HG02970 (cell line): ENCODE data around the gene CNTNAP2.
"Not testable (repeated sequence)": the region's sequence is repeated elsewhere in the genome, so short reads cannot be mapped to it uniquely, and the experiment has no call there.

Source experiments
- ATAC-seq: cut with Tn5 transposase; IDR thresholded peaks from one replicate; pipeline ENCODE4 v1.9.1; 2021; ENCODE audit warnings: mild to moderate bottlenecking, moderate library complexity, moderate number of reproducible peaks; ENCODE audit not compliant: unreplicated experiment, low FRiP score

The CNTNAP2 gene

DNA sequence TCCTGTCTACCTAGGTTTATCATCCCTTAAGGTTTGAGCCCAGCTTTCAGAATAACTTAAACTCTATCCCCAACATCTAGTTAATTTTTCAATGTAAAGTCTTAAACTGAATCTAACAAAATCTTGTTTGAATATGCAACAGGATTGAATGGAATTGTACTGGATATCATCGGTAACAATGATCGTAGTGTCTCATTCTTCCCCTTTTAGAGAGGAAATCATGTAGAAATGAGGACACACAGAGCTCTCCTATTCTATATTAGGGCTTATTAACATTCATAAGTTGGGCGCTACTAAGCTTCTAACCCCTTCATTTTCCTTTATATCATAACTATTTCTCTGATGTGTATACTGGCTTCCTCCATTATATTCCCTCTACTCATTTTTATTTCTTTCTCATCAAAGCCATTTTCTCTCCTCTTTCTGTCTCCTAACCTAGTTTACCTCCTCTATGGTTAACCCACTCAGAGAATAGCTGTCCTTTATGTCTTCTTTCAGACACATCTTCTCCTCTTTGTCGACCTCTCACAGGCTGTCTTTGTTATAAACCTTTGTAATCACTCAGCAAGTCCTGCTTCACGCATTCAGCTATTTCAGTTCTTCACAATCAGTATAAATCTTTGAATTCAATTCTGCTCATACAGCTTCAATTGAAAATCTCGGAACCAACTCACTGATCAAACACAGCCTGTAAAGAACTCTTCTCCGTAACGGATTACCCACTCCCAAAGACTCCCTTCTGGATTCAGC is 1455.0 kb downstream of the CNTNAP2 start:
- ATAC-seq: no peak

DNA sequence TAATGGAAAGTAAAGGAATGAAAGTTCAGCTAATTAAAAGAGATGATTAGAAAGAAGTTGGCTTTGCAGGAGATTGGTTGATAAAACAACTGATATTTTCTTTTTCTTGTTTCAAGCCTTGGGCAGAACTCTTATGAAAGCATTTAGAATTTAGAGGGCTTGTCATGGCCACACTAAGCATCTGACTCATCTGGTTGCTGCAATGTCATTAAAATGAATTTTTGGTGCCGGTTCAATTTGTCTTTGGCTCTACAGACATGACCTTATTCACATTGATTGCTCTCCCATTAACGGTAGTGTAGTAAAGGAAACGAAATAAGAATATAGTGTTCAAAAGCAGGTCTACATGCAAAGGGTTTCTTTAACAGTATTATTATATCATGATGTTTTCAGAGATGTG is 1461.6 kb downstream of the CNTNAP2 start:
- ATAC-seq: no peak

DNA sequence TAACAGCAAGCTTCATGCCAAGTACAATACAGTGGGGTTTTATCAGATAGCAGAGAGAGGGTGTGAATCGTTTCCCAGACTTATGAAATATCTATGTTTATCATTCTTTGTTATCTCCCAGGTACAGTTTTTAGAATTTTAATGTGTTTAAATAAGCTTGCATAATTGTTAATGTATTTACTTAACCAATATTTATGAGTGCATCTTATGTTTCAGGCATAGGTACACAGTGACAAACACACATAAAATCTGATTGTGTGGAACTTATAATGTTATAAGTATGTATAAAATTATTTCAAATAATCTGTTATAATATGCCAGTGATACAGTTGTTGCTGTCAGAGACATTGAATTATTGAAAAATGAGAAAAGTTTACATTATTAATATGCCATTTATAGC is 1462.5 kb downstream of the CNTNAP2 start:
- no peak for ATAC-seq

DNA sequence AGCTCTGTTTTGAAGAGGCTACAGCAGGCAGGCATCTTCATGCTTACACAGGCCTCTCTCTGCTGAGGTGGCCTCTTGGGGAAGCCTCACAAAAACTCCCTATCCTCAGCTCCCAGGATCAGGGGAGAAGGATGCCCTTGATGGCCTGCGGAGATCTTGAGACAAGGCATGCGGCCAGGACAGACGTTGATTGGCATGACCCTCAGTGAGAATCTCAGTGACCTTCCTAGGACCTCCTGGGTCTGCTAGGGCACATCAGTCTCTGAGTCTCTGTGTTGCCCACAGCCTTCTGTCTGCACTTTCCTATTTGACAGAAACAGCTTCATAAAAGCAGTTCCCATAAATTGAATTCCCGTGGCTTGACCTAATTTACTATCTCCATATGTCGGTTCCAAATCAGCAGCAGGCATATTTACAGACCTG is 1468.2 kb downstream of the CNTNAP2 start:
- ATAC-seq: no peak

DNA sequence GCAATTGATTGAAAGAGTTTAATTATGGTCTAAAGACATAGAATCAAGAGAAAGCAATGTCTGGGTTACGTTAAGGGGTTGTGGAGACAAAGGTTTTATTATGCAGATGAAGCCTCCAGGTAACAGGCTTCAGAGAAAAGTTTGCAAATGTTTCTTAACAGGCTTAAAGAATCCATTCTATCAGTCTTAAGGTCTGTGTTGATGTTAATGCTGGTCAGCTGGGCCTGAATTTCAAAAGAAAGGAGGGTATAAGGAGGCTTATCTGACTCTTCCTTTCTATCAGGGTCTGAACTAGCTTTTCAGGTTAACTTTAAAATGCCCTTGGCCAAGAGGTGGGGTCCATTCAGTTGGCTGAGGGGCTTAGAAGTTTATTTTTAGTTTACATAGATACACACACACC is 1469.5 kb downstream of the CNTNAP2 start:
- no peak for ATAC-seq

DNA sequence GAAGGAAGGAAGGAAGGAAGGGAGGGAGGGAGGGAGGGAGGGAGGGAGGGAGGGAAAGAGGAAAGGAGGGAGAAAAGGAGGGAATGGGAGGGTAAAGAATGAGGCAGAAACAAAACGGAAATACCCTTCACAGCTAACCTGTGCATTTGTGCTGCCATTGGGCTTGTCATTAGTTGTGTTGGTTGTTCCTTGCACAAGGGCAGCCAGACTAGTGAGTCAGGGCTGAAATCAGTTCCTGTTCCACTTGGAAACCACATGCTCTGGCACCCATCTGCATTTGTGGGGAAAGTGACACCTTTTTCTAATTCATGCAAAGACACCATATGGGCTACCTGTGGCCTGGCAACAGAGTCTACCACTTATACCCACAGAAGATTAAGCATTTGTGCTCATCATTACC is 1469.9 kb downstream of the CNTNAP2 start:
- ATAC-seq: no peak

DNA sequence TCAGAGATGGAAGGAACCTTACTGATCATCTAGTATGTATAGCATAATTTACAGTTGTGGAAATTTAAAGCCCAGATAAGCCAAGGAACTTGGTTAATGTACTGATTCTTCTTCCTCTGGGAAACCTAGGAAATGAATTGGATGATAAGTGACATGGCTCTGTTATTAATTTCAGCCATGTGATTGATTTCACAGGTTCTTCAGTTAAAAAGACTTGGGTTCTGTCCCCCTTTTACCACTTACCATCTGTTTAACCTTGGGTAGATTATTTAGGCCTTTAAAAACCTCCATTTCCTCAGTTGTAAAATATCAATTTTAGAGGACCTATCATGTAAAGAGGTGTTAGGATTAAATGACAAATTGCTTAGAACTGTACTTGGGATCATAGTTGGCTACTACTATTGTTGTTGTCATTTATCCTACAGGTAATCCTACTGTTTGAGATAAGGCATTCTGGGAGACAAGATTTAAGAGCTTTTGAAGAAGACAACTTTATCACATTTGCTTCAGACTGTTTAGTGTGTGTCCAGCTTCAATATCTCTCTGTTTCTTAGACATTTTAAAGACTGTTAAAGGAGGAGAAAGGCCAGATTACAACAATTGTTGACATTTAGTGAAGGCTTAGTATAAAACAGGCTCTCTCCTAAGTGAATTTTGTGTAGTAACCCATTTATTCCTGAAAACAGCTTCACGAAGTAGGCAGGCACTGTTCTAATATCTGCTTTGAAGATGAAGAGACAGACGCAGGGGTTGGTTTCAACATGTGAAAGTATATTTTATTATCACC is 1476.9 kb downstream of the CNTNAP2 start:
- ATAC-seq: no peak

DNA sequence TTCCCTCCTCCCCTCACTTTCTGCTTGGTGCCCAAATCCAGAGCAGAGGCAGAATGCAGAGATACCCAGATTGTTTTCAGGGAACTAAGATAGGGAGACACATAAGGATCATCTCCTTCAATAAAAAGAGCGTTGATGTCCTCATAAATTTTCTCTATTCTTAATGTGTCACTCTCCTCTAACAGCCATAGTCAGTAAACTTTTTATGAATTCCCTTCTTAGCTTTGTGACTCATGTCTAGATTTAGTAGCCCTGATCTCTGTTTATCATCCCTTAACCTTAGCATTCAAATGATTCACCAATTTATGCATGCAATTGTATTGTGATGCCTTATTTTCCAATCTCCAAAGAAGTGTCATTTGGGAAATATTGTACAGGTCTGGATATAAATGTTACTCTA is 1478.4 kb downstream of the CNTNAP2 start:
- ATAC-seq: no peak

DNA sequence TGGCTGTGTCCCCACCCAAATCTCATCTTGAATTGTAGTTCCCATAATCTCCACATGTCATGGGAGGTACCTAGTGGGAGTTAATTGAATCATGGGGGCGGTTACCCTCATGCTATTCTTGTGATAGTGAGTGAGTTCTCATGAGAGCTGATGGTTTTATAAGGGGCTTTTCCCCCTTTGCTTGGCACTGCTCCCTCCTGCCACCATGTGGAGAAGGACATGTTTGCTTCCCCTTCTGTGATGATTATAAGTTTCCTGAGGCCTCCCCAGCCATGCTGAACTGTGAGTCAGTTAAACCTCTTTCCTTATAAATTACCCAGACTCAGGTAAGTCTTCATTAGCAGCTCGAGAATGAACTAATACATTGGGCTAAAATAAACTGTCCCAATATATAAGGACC is 1482.1 kb downstream of the CNTNAP2 start:
- ATAC-seq: not testable (repeated sequence)

DNA sequence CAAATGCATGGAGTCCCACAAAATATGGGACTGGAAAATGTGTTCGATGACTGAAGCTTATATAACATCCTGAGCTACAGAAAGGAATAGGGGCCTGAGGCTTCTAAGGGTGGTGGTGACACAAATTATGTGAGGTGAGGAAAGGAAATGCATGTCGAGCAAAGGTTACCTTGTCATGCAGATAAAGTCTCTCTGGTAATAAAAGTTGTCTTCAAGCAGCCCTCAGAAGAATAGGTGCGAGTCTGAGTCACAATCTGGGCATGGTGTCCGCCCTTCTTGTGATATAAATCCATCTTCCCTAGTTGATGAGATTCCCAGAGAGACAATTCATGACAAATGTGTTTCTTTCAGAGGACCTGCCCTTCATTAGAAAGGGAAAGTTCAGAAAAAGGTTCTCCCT is 1488.7 kb downstream of the CNTNAP2 start:
- ATAC-seq: no peak

DNA sequence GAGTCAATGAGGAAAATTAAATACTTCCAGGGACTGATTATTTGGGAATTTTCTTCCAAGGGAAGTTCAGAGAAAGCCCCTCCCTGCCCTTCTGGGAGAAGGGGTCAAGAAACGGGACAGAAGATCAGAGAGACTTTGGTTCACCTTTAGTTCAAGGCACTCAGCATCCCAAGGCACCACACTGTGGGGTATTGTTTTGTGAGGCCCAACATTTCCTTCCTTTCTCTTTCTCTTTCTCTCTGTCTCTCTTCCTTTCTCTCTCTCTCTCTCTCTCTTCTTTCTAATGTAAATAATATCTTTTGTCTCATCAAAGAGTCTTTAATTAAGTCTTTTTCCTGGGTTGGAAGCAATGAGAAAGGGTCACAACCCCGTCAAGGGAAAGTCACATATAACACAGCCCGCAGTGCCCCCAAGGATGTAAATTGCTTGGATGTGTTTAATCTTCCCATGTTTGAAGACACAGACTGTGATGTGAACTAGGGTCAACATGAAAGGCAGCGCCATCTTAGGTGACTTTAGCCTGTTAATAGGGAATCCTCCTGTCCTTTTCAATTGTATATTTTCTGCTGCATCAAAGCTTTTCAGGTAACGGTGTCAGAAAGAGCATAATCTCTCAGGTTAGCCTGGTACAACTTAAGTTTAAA is 1490.7 kb downstream of the CNTNAP2 start:
- no peak for ATAC-seq

DNA sequence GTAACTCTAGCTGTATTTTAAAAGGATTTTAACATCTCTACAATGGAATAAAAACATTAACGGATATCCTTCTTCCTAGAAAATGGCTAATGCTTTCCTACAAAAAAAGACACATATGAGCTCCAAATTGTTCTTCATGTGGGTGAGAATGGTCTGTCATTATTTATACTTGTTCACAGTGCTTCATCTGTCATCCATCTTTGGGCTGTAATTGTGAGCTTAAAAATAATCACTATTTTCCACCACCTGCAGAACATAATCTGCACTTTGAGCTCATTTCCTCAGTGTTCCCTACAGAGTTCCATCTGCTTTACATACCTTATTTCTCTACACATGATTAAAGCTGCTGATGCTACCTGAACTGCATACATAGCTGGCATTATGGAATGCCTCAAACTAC is 1494.8 kb downstream of the CNTNAP2 start:
- ATAC-seq: no peak

DNA sequence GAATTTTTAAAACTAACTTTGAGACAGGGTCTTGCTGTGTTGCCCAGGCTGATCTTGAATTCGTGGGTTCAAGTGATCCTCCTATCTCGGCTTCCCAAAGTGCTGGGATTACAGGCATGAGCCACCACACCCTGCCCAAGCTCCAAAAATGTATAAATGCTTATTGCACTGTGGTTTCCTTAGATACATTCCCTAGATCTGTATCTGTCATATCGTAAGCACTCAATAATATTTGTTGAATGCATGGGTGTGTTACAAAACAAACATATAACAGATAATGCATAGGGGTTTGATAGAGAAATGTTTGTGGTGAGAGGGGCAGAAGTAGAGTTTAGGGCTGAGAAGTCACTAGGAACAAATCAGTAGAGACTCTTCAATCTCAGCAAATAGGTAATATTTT is 1518.7 kb downstream of the CNTNAP2 start:
- no peak for ATAC-seq

DNA sequence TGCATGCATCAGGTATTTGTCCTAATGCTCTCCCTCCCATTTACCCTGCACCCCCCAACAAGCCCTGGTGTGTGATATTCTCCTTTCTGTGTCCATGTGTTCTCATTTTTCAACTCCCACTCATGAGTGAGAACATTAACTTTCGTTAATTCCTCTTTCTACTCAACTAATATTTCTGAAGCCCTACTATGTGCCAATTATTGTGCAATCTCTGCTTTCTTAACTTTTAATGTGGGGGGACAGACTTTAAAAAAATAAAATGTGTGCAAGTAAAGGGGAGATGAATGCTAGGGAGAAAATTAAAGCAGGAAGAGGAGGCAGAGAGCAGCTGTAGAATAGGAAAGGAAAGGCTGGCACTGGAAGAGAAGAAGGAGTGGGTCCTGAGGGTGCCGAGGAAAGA is 1520.0 kb downstream of the CNTNAP2 start:
- no peak for ATAC-seq

DNA sequence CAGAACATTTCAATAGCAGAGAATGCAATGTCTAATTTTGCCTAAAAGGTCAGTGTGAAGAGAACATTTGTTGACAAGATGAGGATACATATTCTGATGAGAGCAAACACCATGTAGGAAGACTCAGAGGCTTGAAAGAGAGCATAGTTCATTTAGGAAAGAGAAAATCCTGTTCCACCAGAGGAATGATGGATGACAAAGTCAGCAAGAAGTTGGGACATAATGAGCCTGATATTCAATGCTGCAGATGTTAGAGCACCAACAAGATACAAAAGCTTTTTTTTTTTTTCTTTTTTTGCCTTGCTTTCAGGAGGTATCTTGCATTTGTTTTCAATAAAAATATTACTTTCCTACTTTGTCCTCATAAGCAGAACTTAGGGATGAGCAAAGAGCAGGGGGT is 1522.0 kb downstream of the CNTNAP2 start:
- no peak for ATAC-seq

DNA sequence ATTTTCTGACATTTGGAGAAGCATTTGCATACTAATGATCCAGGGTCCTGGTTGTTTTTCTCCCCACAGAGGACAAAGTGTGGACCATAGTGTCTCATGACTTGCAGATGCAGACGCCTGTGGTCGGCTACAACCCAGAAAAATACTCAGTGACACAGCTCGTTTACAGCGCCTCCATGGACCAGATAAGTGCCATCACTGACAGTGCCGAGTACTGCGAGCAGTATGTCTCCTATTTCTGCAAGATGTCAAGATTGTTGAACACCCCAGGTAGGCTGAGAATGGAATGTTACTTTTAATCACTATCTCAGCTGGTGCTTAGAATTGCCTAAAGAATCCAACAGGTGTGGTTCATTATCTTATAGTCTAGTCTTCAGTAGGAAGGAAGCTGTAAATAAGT is 1522.4 kb downstream of the CNTNAP2 start:
- ATAC-seq: no peak

DNA sequence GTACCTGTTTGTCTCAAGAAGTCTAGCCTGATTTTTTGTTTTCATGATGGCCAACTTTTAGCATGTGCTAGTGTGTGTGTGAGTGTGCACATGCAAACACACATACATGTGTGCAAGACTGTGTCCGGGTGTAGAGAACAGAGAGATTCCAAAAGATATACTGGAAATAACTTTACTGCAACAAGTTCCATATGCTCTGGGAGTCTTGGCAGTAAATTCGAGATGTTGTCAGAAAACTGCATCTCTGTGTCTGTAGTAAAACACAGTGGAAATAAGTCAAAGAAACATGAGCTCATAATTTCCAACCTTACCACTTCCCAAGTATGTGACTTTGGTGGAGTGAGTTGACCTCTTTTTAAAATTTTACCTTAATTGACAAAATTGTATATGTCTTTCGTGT is 1523.2 kb downstream of the CNTNAP2 start:
- no peak for ATAC-seq

DNA sequence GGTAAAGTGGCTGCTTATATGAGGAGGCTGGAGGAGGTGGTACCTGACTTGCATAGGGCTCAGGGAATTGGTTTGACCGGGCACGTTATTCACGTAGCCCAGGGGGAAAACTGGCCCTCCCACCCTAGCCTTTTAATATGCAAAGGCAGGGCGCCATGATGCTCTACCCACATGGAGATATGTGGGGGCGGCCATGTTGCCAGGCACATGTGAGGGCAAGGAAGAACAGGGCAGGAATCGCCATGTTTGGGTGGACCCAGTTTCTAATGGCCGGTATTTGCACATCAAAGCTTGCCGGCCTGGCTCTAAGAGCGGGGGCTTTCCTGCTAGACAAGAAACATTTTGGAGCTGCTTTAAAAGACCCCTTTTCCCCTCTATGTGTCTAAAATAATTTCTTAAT is 1524.2 kb downstream of the CNTNAP2 start:
- ATAC-seq: no peak

DNA sequence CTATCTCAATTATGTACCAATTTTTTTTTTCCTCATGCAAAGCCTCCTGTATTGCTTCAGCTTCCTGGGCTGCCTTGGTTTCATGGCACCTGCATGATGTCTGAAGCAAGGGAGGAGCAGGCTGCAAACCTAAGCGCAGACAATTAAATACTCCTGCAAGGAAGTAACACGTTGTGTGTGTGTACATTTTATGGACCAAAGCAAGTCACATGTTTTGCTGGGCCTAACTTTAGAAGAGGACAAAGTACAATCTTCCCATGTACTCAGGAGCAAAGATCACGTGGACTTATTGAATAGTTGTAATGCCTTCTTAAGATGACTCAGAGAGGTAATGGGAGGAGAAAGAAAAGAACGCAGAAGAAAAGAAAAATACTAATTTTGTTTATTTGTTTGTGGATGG is 1530.0 kb downstream of the CNTNAP2 start:
- ATAC-seq: no peak

DNA sequence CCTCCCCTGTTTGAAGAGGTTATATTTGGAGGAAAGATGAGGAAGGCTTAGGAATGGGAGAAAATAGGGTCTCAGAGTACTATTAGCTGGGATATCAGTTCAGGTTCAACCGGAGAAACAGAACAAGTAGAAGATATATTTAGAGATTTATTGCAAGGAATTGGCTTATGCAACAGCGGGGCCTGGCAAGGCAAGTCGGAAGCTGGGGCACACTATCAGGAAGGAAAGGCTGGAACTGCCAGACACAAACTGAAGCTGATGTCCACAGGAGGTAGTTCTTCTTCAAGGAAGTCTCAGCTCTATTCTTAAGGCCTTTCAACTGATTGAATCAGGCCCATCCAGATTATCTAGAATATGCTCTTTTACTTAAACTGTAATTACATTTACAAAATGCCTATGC is 1534.4 kb downstream of the CNTNAP2 start:
- no peak for ATAC-seq

DNA sequence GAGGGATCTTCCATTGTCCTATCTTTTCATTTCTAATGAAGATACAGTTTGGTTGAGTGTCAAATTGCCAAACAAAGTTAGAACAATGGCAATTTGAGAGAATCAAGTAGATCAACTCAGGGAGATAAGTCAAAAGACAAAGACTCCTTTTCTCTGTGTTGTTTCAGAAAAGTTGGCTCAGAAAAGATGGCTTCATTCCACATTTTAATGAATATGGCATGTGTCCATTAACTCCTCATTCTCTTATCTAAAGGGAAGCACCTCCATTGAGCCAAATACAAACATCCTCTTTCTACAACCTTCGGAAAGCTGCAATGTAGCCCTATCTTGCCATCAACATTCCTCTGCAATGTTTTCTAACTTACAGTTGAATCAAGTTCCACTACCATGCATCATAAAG is 1535.0 kb downstream of the CNTNAP2 start:
- no peak for ATAC-seq

DNA sequence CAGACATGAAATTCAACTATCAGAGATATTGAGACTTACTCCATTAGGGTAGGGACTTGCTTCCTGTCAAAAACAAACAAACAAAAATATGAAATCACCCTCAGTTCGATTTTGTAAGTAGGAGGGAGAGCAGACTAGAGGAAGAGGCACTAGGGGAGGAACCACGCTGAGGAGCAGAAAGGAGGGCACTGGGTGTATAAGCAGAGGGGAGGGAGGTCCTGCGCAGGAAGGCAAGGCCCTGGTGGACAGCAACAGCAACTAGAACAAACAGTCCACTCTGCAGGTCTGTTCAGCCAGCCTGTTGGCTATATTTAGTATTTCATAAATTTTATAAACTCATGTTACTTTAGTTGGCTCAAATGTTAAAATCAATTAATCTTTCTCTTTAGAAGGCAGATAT is 1536.9 kb downstream of the CNTNAP2 start:
- no peak for ATAC-seq
